GM18519 (cell line): ENCODE measurements around the gene HMGB3.

ENCODE experiments used
- ATAC-seq: cut with Tn5 transposase; IDR thresholded peaks from one replicate; pipeline ENCODE4 v1.9.1; 2021; ENCODE audit warnings: mild to moderate bottlenecking, moderate library complexity; ENCODE audit not compliant: unreplicated experiment, low FRiP score

Gene HMGB3

GRCh38 chrX:151039351-151039750, 56.2 kb downstream of the HMGB3 start:
- no peak for ATAC-seq
